K562 (cell line): ENCODE measurements around the gene ADAMTS1. TPM values are rescaled to one million over a fixed set of nuclear protein-coding genes. Genes with fewer than 3 reads are reported as not detected.

Experiments
- ATAC-seq: fragments of 200-7000 bp; cut with Tn5 transposase; 3 replicates; pipeline ENCODE4 v1.9.1; 2020; ENCODE audit warnings: moderate library complexity
- BruUV-seq: library from RNA; stranded (reverse); fragments of 400-500 nt; replicated peaks from 2 replicates; lab custom pipeline; 2021; lab: Mats Ljungman, UMichigan
- CTCF ChIA-PET: fragments of 300-600 bp; formaldehyde crosslinking; extraction: SDS; loops from one replicate; lab custom pipeline; 2021; ENCODE audit warnings: low intra/inter-chr PET ratio; lab: Yijun Ruan, JAX
- POLR2A ChIA-PET: fragments of 300-600, 350-650 bp; sonication (Branson Sonifier 250); formaldehyde crosslinking; extraction: SDS; loops from one replicate; lab custom pipeline; 2021; ENCODE audit warnings: antibody characterized with exemption, inconsistent platforms; lab: Yijun Ruan, JAX
- DNase-seq, 4 experiments: peaks; one replicate each; pipeline versions ENCODE4 v3.0.0 to v3.0.0-alpha.2; 2011 to 2018; ENCODE audit warnings: low spot score in 3 of 4, mixed read lengths in 3 of 4; ENCODE audit errors: extremely low read depth in 1 of 4
- FAIRE-seq: peaks from 2 replicates; lab custom pipeline; 2011; peaks lifted over from hg19 to GRCh38; lab: Jason Lieb, UNC
- H2AFZ ChIP-seq: 2 replicates; pipeline ENCODE4 v1.6.0; 2011; ENCODE audit warnings: low read depth, low read length, control low read depth, inconsistent platforms
- H3K27ac ChIP-seq: fragments of 200-600 bp; 3 replicates; pipeline ENCODE4 v1.8.0; 2011; ENCODE audit warnings: low read depth, mild to moderate bottlenecking, control low read depth, inconsistent platforms, low read length, moderate library complexity, mixed read lengths; ENCODE audit errors: extremely low read depth
- H3K27me3 ChIP-seq, 2 experiments: fragments of 300-600 bp in 1 of 2; 2 replicates in 1 of 2; 3 replicates in 1 of 2; pipeline versions ENCODE4 v1.6.0 to v1.8.0; 2011; ENCODE audit warnings: inconsistent platforms in 2 of 2, low read length in 2 of 2, mild to moderate bottlenecking in 1 of 2, mixed read lengths in 1 of 2, moderate library complexity in 1 of 2; ENCODE audit not compliant: control insufficient read depth in 2 of 2, insufficient read depth in 2 of 2
- H3K36me3 ChIP-seq: fragments of 300-600 bp; 3 replicates; pipeline ENCODE4 v1.8.0; 2011; ENCODE audit warnings: mild to moderate bottlenecking, low read length, inconsistent platforms; ENCODE audit not compliant: control insufficient read depth, insufficient read depth
- H3K4me1 ChIP-seq, 2 experiments: fragments of 200-600 bp in 1 of 2; replicated peaks in 1 of 2; 2 replicates in 1 of 2; 3 replicates in 1 of 2; pipeline versions ENCODE4 v1.5.1 to v1.8.0; 2011; ENCODE audit warnings: inconsistent platforms in 2 of 2, low read length in 2 of 2, mild to moderate bottlenecking in 1 of 2, mixed read lengths in 1 of 2, moderate library complexity in 1 of 2; ENCODE audit not compliant: control insufficient read depth in 2 of 2, insufficient read depth in 2 of 2
- H3K4me2 ChIP-seq: 2 replicates; pipeline ENCODE4 v1.6.1; 2011; ENCODE audit warnings: low read length, control low read depth, inconsistent platforms, mixed read lengths; ENCODE audit not compliant: insufficient read depth
- H3K4me3 ChIP-seq: fragments of 200-600 bp; sonication (generic), shearing (Covaris generic); 2 replicates; pipeline ENCODE4 v1.5.1; 2016; ENCODE audit warnings: control low read depth, inconsistent platforms
- H3K79me2 ChIP-seq: fragments of 200-600 bp; 3 replicates; pipeline ENCODE4 v1.8.0; 2011; ENCODE audit warnings: low read length, inconsistent platforms; ENCODE audit not compliant: control insufficient read depth, insufficient read depth
- H3K9ac ChIP-seq, 2 experiments: 2 replicates each; pipeline versions ENCODE4 v1.6.0 to v1.6.1; 2011; ENCODE audit warnings: low read depth in 2 of 2, low read length in 2 of 2, control low read depth in 1 of 2, inconsistent platforms in 1 of 2, mild to moderate bottlenecking in 1 of 2, mixed read lengths in 1 of 2; ENCODE audit not compliant: insufficient read depth in 1 of 2
- H3K9me1 ChIP-seq: one replicate; pipeline ENCODE4 v1.6.0; 2011; ENCODE audit warnings: inconsistent platforms, mild to moderate bottlenecking, low read length, moderate library complexity; ENCODE audit not compliant: control insufficient read depth, insufficient read depth
- H3K9me3 ChIP-seq: replicated peaks from 2 replicates; pipeline ENCODE4 v1.5.1; 2011; ENCODE audit warnings: low read depth, low read length, inconsistent platforms; ENCODE audit not compliant: control insufficient read depth, insufficient read depth
- H4K20me1 ChIP-seq: replicated peaks from 2 replicates; pipeline ENCODE4 v1.6.1; 2011; ENCODE audit warnings: low read length, inconsistent platforms, mixed read lengths; ENCODE audit not compliant: control insufficient read depth, insufficient read depth
- CHCHD3 ChIP-seq: fragments of 250-450 bp; sonication (Bioruptor Pico); IDR thresholded peaks from 2 replicates; pipeline ENCODE4 v2.1.2; 2022; ENCODE audit warnings: mild to moderate bottlenecking
- CHD7 ChIP-seq: fragments of 200-600 bp; sonication (generic); IDR thresholded peaks from one replicate; pipeline ENCODE4 v1.6.1; 2012; ENCODE audit warnings: mild to moderate bottlenecking, low read depth, low read length, inconsistent platforms
- FOXP4 ChIP-seq: sonication (generic); formaldehyde crosslinking; IDR thresholded peaks from 2 replicates; pipeline ENCODE4 v1.8.0; 2022; ENCODE audit warnings: mild to moderate bottlenecking, missing genetic modification reagents, borderline replicate concordance
- HDAC8 ChIP-seq: fragments of 450-650 bp; IDR thresholded peaks from 2 replicates; pipeline ENCODE4 v1.6.1; 2016; ENCODE audit warnings: mild to moderate bottlenecking, missing genetic modification characterization, moderate library complexity, missing compliant biosample characterization
- JUND ChIP-seq, 2 experiments: IDR thresholded peaks; 2 replicates in 1 of 2; 3 replicates in 1 of 2; pipeline ENCODE4 v1.6.1; 2011; ENCODE audit warnings: borderline replicate concordance in 2 of 2, low read depth in 2 of 2, low read length in 2 of 2, improper control_type of control experiment in 1 of 2, missing biosample characterization in 1 of 2, missing genetic modification characterization in 1 of 2, missing genetic modification reagents in 1 of 2
- MEF2A ChIP-seq: IDR thresholded peaks from 2 replicates; pipeline ENCODE4 v1.6.1; 2011; ENCODE audit warnings: low read depth, mild to moderate bottlenecking, low read length, moderate library complexity; ENCODE audit not compliant: control insufficient read depth
- ZFP36 ChIP-seq: fragments of 150-350 bp; IDR thresholded peaks from 2 replicates; pipeline ENCODE4 v1.6.1; 2018; ENCODE audit warnings: low read length, low read depth; ENCODE audit not compliant: partially characterized antibody
- WGBS: fragments of 100-300 bp; shearing (Covaris generic); methylation state at CpG from one replicate; pipeline ENCODE4 v1.1.6; 2016; ENCODE audit warnings: low coverage, mixed read lengths; ENCODE audit not compliant: insufficient coverage; ENCODE audit errors: missing lambda C conversion rate; 5-methylcytosine and 5-hydroxymethylcytosine counted together
- in situ Hi-C: fragments of 300-500 bp; cut with MboI; formaldehyde crosslinking; loops from 4 replicates; pipeline ENCODE4 v1.15.0; 2018; ENCODE audit warnings: inconsistent platforms, mixed read lengths
- intact Hi-C: fragments of 100-400 bp; cut with micrococcal nuclease; formaldehyde crosslinking; loops from 2 replicates; pipeline ENCODE4 v1.14.2; 2022
- polyA plus RNA-seq, 8 experiments: library from polyadenylated mRNA; depleted of rRNA in 4 of 8; stranded (reverse) in 5 of 8; unstranded in 3 of 8; fragments of >200 nt; fragmentation: Nextera tagmentation in 2 of 8; fragmentation: Illumina TruSeq in 1 of 8; extraction: Ambion mirVana in 2 of 8; extraction: Trizol in 1 of 8; gene quantifications; 2 replicates each; pipeline versions ENCODE4 v1.2.1 to v1.2.3, GENCODE V29; 2011 to 2014; ENCODE audit warnings: inconsistent platforms in 1 of 8, missing spikeins in 1 of 8
- total RNA-seq, 7 experiments: library from RNA; depleted of rRNA in 6 of 7; stranded (reverse); fragments of >200 nt in 6 of 7; fragmentation: Illumina TruSeq in 2 of 7; extraction: Trizol in 2 of 7; gene quantifications; 2 replicates each; pipeline versions ENCODE4 v1.2.1 to v1.2.3, GENCODE V29; 2011 to 2021; ENCODE audit warnings: low replicate concordance in 1 of 7

The ADAMTS1 gene
- total and polyA plus RNA-seq, 9 of the 15 experiments (the other 6 are each of a cell fraction or from before 2014, with no cell fraction given), result 0.01 to 0.58 TPM; not detected in 7

DNA sequence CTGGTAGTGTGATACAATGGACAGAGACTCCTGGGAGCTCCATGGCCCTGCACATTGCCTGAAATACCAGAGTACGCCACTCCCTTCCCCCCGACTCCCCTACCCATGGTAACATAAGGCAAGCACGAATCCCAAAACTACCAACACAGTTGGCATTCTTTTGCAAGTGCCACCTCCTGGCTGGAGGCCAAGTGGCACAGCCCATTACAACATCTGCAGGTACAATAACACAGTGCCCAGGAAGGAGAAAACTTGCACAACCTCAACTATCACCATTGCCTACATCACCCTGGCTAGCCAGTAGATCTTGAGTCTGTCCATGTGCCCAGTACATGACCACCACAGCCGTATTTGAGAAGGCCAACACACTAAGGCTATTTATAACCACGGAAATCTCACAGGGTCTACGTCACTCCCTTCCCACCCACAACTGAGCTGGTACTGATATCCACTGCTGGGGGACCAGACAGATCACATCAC lies 11.7 kb downstream of the ADAMTS1 start:
- Histone ChIP-seq H3K9me1 (no peaks in the 10 kb centered on the region), H3K36me3 (no peaks in the 10 kb centered on the region), H3K4me1 (no peaks in the 10 kb centered on the region), H4K20me1 (no peaks in the 10 kb centered on the region), H3K27ac (no peak overlapping the region), H3K4me2 (no peak overlapping the region), H3K4me3 (no peak overlapping the region), H2AFZ (no peak overlapping the region), H3K9me3 (0 out of 2 replicates have a peak, but pooled peaks cover 2% of the 10 kb centered on the region), H3K9ac (no peak overlapping the region), H3K79me2 (no peaks in the 10 kb centered on the region), H3K27me3 (no peaks in the 10 kb centered on the region)
- POLR2A ChIA-PET, result no interaction called here
- ATAC-seq (no peak), DNase-seq (no peak), FAIRE-seq (no peak)
- intact Hi-C loops, result no loop called here
- BruUV-seq, result no TSS peak
- CTCF ChIA-PET, result no interaction called here
- WGBS, result 0% methylated on average over 6 of the region's 6 CpGs
- in situ Hi-C loops, result no loop called here
- TF ChIP-seq HDAC8 (tag), result no peak
- no peak for TF ChIP-seq ZFP36
- TF ChIP-seq FOXP4 (CRISPR knock-in tag), result no peak
- no peak for TF ChIP-seq CHD7
- no peak for TF ChIP-seq MEF2A
- no peak for TF ChIP-seq JUND (IDR thresholded peaks at IDR 0.05; ENCODE audit: borderline replicate concordance, low read depth, low read length)
- no peak for TF ChIP-seq JUND (tag; IDR thresholded peaks at IDR 0.05; ENCODE audit: borderline replicate concordance, low read depth, low read length)
- no peak for TF ChIP-seq CHCHD3 (CRISPR knock-in tag)
